GM18498 (cell line): ENCODE results near the gene TNNT2.

Source experiments
- ATAC-seq: cut with Tn5 transposase; IDR thresholded peaks from one replicate; pipeline ENCODE4 v1.9.1; 2021; ENCODE audit warnings: mild to moderate bottlenecking, moderate library complexity; ENCODE audit not compliant: unreplicated experiment

The TNNT2 gene

DNA sequence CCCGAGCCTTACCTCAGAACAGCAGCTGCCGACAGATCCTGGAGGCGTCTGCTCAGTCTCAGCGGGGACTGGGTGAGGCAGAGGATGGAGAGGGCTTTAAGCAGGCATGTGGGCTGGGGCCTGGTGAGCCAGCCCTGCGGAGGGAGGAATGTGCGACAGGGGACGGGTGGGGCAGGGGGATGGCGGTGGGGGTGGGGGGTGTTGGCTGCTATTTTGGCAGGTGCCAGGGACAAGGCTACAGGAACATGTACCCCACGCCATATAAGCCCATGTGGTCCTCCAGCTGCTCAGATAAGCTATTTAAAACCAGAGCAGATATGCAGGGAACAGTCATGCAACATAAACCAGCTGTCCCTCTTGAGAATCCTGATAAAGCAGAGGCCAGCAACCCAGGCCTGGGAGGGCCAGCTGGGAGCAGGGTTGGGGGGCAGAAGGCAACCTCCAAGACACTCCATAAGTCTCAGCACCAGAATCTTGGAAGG, at the start of gene TNNT2:
TNNT2 (minus strand) TSS at position 70 of the 482 bp plus-strand sequence. CDS start 4,426 bp downstream, outside the sequence.
- ATAC-seq, result no peak

DNA sequence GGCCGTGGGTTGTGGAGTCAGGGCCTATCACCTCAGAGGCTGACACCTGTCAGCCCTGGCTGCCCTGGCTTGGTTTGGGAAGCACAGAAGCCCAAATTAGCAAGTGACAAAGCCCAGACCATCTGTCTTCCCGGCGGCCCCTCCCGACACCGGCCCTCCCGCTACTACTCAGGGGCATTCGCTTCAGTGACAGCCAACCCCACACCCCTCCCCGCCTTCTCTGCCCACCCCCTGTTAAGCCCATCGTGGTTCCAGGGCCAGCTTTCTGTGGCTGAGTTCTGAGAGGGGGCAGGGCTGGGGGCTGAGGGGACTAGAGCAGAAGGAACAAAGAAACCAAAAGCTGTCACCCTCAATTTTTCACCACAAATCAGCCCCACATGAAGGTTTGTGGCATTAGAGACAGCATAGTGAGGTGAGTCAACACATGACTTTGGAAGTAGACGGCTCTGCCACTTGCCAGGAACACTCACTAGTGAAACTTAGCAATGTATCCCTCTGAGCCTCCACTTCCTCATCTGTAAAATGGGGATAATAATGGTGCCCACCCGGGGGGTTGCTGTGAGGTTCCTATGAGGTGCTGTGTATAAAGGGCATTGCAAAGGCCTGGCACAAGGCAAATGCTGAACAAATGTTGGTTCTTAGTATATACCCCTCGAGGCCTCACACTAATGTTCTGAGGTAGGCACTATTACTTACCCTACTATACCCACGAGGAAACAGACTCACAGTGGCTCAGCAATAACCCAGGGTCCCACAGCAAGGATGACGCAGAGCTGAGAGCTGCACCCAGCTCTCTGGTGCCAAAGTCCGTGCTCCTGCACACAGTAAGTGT, 49.2 kb upstream of the TNNT2 start:
- ATAC-seq, result no peak

DNA sequence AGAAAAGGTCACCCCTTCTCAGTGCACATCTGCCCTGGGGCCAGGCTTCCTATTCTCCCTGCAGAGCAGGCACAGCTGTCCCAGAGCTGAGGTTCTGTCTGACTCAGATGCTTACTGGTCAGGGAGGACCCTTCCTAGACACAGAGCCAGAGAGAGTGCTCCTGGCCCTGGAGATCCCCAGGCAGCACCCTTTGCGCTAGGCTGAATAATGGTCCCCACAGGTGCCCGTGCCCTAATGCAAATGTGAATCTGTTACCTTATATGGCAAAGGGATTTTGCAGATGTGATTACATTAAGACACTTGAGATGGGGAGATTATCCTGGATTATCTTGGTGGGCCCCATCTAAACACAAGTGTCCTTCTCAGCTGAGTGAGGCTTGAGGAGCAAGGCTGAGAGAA, 46.7 kb upstream of the TNNT2 start:
- ATAC-seq, result no peak

DNA sequence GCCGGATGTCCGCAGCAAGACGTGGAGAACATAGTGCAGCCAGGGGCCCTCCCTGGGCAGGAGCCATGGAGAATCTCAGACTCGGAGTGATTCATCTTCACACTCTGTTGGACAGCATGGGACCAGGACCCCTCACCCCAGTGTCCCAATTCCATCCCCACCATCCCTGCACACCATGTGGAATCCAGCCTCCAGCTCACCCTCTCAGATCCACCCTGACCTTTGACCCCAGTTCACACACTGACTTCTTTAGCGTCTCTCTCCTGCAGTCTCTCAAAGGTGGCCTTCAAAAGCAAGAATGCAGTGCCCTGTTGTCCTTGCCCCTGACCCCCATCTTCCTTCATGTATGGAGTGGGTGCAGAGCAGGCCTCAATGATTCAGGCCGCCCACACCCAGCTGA, 46.2 kb upstream of the TNNT2 start:
- ATAC-seq, result no peak

DNA sequence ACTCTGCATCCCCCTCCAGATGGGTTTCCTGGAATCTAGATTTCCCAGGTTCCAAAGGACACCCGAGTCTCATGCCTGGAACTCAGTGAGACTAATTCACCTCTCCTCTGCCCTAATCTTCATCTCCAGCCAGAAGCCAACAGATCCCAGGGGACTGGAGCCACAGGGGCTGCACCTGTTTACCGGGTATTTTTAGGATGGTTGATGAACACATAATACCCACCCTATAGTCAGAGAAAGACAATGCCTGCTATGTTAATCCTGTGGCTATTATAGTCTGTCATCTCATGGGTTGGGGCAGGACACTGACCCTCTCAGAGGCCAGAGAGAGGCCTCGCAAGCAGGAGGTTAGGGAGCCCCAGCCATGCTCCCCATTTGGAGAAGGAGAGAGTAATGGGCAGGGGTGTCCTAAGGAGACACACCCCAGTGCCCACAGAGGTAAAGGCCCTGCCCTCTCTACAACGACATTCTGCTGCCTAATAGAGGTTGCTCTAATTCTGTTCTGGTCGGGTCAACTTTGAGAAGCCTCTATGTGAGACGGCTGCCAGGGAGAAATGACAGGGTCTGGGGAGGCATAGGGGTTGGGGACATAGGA, 45.1 kb upstream of the TNNT2 start:
- no peak for ATAC-seq

DNA sequence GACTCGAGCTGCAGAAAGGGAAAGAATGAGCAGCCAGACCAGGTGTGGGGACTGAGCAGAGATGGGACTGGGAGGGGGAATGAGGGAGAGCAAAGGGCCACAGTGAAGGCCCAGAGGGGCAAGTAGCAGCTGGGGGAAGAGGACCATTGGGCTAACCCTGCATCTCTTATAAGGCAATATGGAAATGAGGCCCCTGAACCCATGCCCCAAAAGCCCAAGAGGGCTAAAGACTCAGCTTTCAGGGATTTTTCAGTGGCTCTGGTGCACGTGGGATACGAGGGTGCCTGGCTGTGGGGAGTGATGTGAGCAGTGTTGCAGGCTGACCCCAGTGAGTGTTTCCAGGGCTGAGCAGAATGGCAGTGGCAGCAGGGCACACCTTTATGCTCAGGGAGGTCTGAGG, 44.5 kb upstream of the TNNT2 start:
- ATAC-seq, result no peak

DNA sequence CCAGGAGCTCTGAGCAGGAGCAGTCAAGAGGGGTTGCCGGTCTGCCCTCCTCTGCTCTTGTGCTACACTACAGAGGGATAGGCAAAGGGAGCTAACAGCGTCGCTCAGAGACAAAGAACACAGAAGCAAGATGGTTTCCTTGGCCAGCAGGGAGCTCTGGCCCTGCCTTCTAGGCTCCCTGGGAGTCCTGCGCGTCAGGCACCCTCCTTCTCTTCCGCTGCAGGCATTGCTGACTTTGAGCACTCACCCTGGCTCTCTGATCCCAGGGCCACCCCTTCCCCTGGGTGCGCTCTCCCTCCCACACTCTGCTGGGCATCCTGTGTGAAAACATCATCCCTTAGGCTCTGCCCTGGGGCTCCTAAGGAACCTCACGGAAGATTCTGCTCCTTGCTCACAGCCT, 43.6 kb upstream of the TNNT2 start:
- ATAC-seq, result no peak

DNA sequence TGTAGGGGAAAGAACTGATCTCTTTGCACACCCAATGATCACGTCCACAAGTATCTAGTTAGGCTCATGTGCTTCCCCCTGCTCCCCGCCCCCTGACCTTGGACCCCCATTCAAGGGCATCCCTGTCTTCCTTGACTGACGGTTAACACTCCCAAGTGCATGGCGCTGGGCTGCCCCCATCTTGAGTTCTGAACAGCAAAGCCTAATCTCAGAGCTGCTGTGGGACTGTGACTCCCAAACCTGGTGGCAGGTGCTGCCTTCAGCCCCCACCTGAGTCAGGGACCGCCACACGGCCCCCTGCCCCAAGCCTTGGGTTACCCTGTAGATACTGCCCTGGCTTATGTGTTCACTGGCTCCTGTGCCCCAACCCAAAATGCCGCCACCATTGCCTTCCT, 43.1 kb upstream of the TNNT2 start:
- no peak for ATAC-seq

DNA sequence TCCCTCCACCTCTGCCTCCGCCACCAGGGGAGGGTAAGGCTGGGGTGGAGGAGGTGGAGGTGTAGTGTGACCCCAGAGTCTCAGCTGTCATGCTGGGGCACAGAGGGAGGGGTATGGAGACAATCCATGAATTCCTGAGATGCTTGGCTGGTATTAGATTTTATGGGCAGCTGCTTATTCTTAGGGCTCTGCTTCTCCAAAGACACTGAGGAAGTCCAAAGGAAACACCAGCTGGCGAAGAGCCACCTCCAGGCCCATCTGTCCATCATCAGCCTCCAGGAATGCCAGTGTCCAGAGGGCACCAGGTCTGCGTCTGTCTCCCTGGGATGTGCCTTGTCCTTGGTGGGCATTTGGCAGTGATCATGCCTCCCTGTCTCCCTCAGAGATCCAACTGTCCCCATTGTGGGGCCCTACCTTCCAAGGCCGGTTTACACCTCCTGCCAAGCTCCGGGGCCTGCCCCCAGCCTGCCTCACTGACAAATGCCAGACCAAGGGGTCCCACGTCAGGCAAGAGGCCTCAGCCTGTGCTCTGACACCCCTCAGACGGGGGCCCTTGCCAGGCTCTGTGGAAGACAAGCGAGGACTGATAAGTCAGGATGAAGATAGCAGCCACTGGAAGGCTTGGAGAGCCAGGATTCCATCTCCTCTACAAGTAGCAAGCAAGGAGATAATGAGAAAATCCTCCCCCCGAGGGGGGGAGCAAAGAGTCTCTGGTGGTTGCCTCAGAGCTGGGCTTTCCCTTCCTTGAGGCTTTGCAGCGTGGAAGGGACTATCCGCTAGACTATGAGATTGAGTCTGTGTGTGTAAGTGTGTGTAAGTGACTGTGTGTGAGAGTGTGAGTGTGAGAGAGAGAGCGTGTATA, 42.5 kb upstream of the TNNT2 start:
- no peak for ATAC-seq

DNA sequence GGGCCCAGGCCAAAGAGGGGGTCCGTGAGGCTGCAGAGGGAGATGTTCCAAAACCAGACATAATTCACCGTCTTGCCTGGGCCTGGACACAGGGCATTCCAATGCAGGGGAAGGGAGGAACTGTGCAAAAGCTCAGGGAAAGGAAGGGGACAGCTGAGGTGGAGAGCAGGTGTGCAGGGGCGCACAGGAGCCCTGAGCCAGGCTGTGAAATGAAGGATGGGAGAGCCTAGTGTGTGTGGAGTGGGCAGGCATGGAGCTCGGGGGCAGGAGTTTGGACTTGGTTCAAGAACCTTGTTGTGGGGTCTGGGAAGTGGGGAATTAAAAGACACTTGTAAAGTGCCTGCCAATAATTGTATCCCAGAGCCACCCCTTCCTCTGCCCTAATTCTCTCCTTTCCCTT, 41.8 kb upstream of the TNNT2 start:
- no peak for ATAC-seq

DNA sequence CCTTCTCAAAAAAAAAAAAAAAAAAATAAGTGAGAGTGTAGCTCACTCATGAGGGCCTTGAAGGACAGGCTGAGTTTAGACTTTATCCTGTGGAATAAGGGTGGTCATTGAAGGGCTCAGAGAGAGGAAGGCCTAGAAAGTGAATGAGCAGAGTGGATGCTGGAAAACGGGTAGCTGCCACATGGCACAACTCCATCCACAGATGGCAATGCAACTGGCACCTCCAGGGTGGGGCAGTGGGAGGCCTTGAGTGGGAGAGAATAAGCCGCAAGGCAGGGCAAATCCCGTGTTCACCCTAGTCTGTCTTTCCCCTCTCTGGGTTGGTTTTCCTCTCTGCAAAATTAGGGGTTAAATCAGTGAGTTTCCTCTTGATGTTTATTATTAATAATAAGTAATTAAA, 41.0 kb upstream of the TNNT2 start:
- ATAC-seq, result no peak

DNA sequence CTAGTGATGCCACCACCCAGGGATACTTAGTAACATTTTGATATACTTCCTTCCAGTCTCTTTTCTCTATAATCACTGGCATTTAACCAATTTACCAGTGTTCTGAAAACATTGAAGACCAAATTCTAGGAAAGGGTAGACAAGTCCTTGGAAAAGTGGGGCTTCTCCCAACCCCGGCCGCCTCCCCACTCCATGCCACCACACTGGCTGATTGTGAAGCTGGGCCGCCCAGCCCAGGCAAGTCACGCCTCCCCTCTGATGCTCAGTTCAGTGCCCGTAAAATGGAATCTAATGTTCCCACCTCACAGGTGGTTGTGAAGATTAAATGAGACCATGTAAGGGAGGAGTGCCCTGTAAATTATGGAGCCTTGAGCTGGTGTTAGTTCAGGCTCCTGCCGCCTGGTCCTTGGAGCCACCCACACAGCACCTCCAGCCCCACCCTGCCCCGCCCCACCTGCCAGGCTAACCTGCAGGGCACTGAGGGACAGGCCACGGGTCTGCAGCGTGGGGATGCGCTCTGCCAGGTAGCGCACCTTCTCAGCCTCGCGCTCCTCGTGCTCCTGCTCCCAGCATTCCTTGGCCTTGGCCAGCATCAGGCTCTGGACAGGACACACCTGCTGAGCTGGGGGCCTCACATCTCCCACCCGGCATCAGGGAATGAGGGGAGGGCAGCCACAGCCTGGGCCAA, 36.7 kb upstream of the TNNT2 start:
- no peak for ATAC-seq

DNA sequence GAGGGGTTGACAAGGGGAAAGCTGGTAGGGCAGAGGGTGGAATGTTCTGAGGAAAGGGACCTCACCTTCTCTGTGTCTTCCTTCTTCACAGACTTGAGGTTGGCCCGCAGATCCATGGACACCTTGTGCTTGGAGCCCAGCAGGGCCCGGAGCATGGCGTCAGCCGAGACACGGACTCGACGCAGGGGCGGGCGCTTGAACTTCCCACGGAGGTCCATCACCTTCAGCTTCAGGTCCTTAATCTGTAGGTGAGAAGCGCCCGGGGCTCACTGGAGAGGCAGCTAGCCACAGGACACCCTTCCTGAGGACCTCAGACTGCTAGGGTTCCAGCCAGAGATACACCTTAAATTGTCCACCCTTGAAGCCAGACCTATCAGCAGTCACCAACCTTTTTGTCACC, 33.8 kb upstream of the TNNT2 start:
- no peak for ATAC-seq

DNA sequence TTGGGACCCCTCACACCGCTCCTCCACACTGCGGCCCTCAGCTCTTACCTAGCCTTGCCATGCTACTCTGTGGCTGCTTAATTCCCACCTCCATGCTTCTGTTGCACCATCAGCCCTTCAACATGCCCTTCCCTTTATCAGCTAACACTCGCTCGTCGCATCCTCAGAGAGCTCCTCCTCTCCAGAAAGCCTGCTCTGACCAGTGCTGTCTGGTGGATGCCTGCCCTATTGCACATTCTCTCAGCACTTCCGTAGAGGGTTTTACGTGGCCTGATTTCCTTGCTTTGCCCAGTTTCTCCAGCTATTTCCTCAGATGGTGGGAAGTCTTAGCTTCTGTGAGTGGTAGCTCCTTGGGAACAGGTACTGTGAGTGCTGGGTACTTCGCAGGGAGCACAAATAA, 32.0 kb upstream of the TNNT2 start:
- no peak for ATAC-seq

DNA sequence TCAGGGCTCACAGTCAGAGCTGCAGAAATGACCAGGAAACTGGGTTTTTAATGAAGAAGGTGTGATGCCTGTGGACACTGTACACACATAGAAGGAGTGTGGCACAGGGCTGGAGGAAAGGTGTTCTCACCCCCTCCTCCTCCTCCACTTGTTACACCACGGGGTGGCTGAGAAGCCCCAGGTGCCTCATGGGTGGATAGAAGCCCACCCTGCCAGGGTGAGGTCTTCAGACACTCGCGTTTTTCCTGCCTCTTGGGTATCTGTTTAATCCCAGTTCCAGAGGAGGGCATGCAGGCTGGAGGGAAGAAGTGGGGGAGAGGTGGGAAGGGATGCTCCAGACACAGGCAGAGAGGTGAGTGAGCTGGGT, 31.3 kb upstream of the TNNT2 start:
- ATAC-seq, result no peak

DNA sequence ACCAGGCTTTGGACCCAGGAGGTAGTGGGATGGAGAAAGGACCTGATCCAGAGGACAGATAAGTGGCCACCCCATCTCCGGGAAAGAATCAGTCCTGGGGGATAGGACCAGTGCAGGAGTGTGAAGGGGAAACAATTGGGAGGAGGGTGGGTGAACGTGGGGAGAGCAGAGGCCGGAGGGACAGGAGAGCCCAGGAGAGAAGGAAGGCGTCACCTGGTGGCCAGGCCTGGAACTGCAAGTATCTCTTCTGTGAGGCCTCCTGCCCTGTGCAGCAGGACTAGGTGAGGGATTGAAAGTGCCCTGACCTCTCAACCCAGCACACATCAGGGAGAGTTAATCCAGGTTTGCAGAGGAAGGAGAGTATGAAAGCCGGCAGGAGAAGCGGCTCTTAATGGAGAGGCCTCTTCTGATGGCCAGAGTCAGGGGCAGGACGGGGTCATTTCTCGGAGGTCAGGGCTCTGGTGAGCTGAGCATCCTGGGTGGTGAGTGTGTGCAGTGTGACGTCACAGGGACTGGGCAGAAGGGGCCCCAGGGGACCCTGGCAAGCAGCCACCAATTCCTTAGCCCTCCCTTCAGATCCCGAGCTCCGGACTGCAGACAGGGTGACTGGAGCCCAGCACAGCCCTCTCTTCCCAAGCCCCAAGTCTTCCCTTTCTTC, 30.8 kb upstream of the TNNT2 start:
- ATAC-seq, result no peak

DNA sequence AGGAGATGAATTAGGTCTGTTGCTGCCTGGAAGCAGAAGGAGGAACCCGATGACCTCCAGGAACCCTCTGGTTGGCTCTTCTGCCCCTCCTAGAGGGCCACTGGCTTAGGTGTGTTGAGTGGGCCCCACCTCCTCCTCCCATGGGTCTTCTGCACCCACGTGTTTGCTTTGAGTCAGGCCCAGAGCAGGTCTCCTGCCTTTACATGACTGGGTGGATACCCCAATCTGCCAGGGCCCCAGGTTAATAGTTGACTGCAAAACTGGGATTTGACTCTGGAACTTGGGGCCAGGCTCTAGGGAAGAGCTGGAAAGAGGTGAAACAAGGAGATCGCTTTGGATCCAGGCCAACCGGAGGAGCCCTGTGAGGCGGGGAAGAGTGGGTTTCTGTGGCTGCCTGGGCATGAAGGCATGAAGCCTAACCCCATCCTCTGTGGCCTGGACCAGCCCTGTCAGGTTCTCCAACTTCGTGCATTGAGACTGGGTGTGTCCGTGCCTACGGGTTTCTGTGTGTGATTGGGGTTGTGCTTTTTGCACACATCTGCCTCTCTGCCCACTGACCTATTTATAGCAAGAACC, 29.4 kb upstream of the TNNT2 start:
- ATAC-seq, result no peak

DNA sequence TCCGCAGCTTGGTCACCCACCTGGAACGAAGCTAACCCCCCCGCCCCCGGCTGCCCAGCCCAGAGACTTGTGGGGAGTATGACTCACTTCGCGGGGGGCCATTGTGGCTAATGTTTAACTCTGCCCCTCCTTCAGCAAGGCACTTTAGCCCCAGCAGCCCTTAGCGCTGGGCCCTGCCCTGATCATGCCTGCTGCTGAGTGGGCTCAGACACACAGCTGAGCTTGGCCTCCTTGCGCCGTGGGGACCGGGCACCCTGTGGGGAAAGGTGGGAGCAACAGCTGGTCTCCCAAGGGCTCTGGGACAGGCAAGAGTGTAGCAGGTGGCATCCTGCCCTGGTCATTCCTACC, 28.0 kb upstream of the TNNT2 start:
- ATAC-seq, result no peak

DNA sequence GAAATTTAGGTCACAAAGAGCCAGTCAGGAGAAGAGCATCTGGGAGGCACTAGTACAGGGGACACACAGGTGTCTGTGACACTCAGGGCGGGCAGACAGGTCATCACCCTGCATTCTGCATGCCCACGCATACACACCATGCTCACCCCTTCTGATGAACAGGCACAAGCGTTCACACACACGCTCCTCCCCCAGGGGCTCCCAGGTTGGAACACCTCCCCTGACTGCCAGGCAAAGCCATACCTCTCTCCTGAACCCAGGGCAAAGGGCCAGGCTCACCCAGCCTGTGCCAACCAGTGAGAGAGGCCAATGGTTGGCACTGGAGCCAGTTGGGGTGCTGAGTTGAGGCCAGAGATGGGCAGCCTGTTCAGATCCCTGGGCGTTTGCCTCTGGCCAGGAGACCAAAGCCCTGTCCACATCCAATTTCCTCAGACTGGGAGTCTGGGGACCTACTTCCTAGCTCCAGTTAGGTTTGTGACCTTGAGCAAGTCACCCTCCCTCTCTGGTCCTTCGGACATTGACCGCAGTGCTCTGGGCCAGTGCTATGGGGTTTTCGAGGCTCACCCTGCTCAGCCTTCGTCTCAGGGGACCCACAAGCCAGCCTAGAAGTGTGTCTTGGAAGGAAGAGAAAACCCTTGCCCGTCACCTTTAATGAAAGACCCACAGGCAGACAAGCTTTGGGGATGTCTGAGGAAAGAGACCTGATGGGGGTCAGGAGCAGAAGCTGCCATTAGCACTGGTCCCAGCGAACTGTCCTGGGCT, 27.4 kb upstream of the TNNT2 start:
- no peak for ATAC-seq

DNA sequence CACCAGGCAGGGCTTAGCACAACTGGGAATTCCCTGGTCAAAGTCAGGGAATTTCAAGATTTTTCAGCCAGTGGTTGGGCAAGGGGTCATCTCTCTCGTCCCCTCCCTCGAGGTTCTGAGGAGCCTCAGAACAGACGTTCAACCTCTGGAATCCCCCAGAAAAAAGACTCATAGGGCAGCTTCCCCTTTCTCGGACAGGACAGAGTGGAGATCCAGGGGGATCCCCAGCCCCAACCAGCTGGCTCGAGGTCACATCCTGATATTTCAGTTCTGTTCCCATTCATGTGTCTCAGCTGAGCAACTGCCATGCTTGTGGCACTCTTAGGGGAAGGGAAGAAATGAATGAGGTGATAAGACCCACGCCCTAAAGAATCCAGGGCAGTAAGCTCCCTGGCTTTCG, 26.6 kb upstream of the TNNT2 start:
- ATAC-seq, result no peak
